ENCODE measurements around the gene RHEB.

Gene RHEB

GRCh38 chr7:151456782-151457181 is 62.9 kb downstream of the RHEB start:
- Histone ChIP-seq H3K27me3 (ENCODE audit: insufficient read depth, low read depth) (no peaks in the 10 kb centered on the region), H4K20me1 (ENCODE audit: insufficient read depth) (no peaks in the 10 kb centered on the region), H2AFZ (ENCODE audit: low read depth) (no peak overlapping the region), H3K4me2 (no peak overlapping the region), H3K4me1 (ENCODE audit: low read depth, poor library complexity, severe bottlenecking) (no peaks in the 10 kb centered on the region), H3K9ac (no peak overlapping the region), H3K27ac (no peak overlapping the region), H3K4me3 (IDR thresholded peaks at IDR 0.05; ENCODE audit: insufficient read depth, low read depth, low read length) (no peak overlapping the region), H3K36me3 (ENCODE audit: insufficient read depth) (no peaks in the 10 kb centered on the region), H3K79me2 (ENCODE audit: insufficient read depth, low read depth) (no peaks in the 10 kb centered on the region)
- TF ChIP-seq, protein P1, sequence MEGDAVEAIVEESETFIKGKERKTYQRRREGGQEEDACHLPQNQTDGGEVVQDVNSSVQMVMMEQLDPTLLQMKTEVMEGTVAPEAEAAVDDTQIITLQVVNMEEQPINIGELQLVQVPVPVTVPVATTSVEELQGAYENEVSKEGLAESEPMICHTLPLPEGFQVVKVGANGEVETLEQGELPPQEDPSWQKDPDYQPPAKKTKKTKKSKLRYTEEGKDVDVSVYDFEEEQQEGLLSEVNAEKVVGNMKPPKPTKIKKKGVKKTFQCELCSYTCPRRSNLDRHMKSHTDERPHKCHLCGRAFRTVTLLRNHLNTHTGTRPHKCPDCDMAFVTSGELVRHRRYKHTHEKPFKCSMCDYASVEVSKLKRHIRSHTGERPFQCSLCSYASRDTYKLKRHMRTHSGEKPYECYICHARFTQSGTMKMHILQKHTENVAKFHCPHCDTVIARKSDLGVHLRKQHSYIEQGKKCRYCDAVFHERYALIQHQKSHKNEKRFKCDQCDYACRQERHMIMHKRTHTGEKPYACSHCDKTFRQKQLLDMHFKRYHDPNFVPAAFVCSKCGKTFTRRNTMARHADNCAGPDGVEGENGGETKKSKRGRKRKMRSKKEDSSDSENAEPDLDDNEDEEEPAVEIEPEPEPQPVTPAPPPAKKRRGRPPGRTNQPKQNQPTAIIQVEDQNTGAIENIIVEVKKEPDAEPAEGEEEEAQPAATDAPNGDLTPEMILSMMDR (conservative IDR thresholded peaks at IDR 0.05; ENCODE audit: low read depth, low read length): no peak

GRCh38 chr7:151456276-151456675 is 63.4 kb downstream of the RHEB start:
- Histone ChIP-seq H3K4me3 (IDR thresholded peaks at IDR 0.05; ENCODE audit: insufficient read depth, low read depth, low read length) (no peak overlapping the region), H3K4me1 (ENCODE audit: low read depth, poor library complexity, severe bottlenecking) (no peaks in the 10 kb centered on the region), H4K20me1 (ENCODE audit: insufficient read depth) (no peaks in the 10 kb centered on the region), H3K36me3 (ENCODE audit: insufficient read depth) (no peaks in the 10 kb centered on the region), H2AFZ (ENCODE audit: low read depth) (no peak overlapping the region), H3K27me3 (ENCODE audit: insufficient read depth, low read depth) (no peaks in the 10 kb centered on the region), H3K4me2 (no peak overlapping the region), H3K27ac (no peak overlapping the region), H3K79me2 (ENCODE audit: insufficient read depth, low read depth) (no peaks in the 10 kb centered on the region), H3K9ac (no peak overlapping the region)
- TF ChIP-seq, protein P1 (conservative IDR thresholded peaks at IDR 0.05; ENCODE audit: low read depth, low read length): no peak

DNA sequence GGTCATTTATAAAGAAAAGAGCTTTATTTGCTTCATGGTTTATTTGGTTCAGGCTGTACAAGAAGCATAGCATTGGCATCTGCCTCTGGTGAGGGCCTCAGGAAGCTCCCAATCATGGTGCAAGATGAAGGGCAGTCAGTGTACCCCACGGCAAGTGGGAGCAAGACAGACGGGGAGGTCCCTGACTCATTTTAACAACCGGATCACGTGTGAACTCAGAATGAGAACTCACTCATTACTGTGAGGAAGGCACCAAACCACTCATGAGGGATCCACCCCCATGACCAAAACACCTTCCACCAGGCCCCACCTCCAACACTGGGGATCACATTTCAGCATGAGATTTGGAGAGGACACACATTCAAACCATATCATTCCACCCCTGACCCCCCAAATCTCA is 64.0 kb downstream of the RHEB start:
- TF ChIP-seq, protein P1 (conservative IDR thresholded peaks at IDR 0.05; ENCODE audit: low read depth, low read length): no peak
- Histone ChIP-seq H3K79me2 (ENCODE audit: insufficient read depth, low read depth) (no peaks in the 10 kb centered on the region), H3K36me3 (ENCODE audit: insufficient read depth) (no peaks in the 10 kb centered on the region), H3K4me1 (ENCODE audit: low read depth, poor library complexity, severe bottlenecking) (no peaks in the 10 kb centered on the region), H3K27ac (no peak overlapping the region), H3K4me3 (IDR thresholded peaks at IDR 0.05; ENCODE audit: insufficient read depth, low read depth, low read length) (no peak overlapping the region), H3K27me3 (ENCODE audit: insufficient read depth, low read depth) (no peaks in the 10 kb centered on the region), H2AFZ (ENCODE audit: low read depth) (no peak overlapping the region), H3K9ac (no peak overlapping the region), H3K4me2 (no peak overlapping the region), H4K20me1 (ENCODE audit: insufficient read depth) (no peaks in the 10 kb centered on the region)

GRCh38 chr7:151454932-151455530 is 64.7 kb downstream of the RHEB start:
- H3K4me1 ChIP-seq (ENCODE audit: low read depth, poor library complexity, severe bottlenecking): no peaks in the 10 kb centered on the region

More at GRCh38 chr7:151454932-151455530, 64.7 kb downstream of the RHEB start:
- Histone ChIP-seq H3K36me3 (ENCODE audit: insufficient read depth) (no peaks in the 10 kb centered on the region), H4K20me1 (ENCODE audit: insufficient read depth) (no peaks in the 10 kb centered on the region), H3K79me2 (ENCODE audit: insufficient read depth, low read depth) (no peaks in the 10 kb centered on the region), H3K9ac (no peak overlapping the region), H3K4me2 (no peak overlapping the region), H3K4me3 (IDR thresholded peaks at IDR 0.05; ENCODE audit: insufficient read depth, low read depth, low read length) (no peak overlapping the region), H3K27me3 (ENCODE audit: insufficient read depth, low read depth) (no peaks in the 10 kb centered on the region), H3K27ac (no peak overlapping the region), H2AFZ (ENCODE audit: low read depth) (no peak overlapping the region)
- TF ChIP-seq, protein P1 (conservative IDR thresholded peaks at IDR 0.05; ENCODE audit: low read depth, low read length): no peak
